H54 (cell line): ENCODE results near the gene AMOTL1.
"Not testable (repeated sequence)": the region's sequence is repeated elsewhere in the genome, so short reads cannot be mapped to it uniquely, and the experiment has no call there.

Source experiments
- DNase-seq: peaks from one replicate; pipeline ENCODE4 v3.0.0; 2011; ENCODE audit warnings: low spot score, mixed read lengths; ENCODE audit not compliant: insufficient read length
- FAIRE-seq: peaks from 3 replicates; lab custom pipeline; 2011; peaks lifted over from hg19 to GRCh38; lab: Jason Lieb, UNC
- POLR2A ChIP-seq: IDR thresholded peaks from 2 replicates; pipeline ENCODE4 v1.6.1; 2011; ENCODE audit warnings: low read depth, mild to moderate bottlenecking, low read length

The AMOTL1 gene

DNA sequence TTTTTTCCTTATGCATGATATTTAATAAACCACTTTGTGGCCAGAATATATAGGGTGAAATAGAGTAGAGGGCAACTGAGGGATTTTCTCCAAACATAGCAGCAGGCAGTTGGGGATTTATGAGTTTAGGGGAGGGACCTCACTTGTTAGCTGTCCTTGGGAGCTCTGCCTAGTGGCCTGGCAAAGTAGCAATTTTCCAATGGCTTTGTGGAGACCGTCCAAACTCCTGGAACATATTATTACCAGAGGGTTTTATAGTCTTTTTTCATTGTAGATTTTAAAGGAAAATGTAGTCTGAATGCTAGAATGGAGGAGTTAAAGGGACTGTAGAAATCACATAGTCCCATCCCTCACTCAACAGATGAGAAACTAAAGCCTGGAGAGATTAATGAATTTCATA is 32.3 kb downstream of the AMOTL1 start:
- FAIRE-seq (no peak), DNase-seq (no peak)

DNA sequence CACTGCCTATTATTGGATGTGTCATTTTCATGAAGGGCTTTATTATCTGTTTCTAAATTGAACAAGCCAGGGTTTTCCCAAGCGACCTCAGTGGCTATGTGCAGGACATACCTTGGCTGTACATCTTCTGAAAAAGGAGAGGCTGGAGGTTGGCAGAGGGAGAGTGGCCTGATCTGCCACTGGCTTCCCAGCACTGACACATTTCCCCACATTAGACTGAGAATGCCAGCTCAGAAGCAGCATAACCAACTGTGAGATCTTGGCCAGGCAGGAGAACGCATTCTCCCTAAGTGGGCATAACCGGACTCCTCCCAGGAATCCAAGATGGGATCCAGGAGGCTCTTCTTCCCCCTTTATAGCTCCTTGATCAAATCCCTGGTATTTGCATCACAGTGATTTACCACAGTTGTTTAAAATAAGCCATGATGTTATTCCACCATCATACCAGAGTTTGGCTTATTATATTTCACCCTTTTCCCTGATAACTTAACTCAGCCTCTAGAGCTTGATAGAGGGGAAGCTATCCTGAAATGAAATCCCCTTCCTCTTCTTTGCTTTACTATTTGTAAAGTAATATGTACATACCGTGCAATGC is 33.8 kb downstream of the AMOTL1 start:
- FAIRE-seq: no peak
- DNase-seq: no peak
- no peak for TF ChIP-seq POLR2A

More for the DNA sequence above, 32.3 kb downstream of the AMOTL1 start:
- no peak for TF ChIP-seq POLR2A

DNA sequence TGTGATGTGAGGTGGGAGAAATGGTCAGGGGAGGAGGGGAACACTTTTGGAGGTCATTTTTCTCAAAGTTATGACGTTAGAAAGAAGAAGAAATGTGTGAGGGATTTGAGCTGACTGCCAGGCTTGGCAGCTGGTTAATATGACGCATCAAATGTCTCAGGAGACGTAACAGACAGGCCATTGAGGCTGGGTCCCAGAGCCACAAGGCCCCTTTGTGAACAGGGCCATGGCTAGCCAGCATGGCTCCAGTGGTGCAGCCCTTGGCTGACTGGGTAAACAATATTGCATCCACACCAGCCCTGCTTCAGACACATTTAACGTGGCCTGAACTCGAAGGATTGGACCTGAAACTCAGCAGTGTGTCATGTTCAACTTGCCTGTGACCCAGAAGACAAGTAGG is 34.3 kb downstream of the AMOTL1 start:
- FAIRE-seq: no peak
- no peak for TF ChIP-seq POLR2A

DNA sequence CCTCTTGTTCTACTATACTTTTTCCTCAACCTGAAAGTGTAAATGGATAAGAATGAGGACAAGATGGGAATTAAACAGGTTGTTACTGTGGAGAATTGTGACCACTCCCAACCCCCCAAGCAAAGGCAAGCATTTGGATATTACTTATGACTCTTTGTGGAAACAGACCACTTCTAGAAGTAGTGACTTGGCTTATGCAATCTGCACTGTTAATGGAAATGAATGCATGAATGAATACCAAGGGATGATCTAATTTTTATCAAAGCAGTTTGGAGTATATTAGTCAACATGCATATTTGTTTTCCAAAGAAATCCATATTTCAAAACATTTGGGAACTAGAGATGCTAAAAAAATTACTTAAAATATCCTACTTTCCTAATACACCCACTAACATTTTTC is 35.3 kb downstream of the AMOTL1 start:
- FAIRE-seq (no peak), DNase-seq (no peak)
- TF ChIP-seq POLR2A: no peak

More for the DNA sequence above, 34.3 kb downstream of the AMOTL1 start:
- no peak for DNase-seq

GRCh38 chr11:94804874-94805273 is 36.7 kb downstream of the AMOTL1 start:
- no peak for DNase-seq
- no peak for FAIRE-seq
- TF ChIP-seq POLR2A: no peak

- DNase-seq (no peak), FAIRE-seq (no peak)
- TF ChIP-seq POLR2A: no peak
Measured at GRCh38 chr11:94806014-94806413, 37.9 kb downstream of the AMOTL1 start.

DNA sequence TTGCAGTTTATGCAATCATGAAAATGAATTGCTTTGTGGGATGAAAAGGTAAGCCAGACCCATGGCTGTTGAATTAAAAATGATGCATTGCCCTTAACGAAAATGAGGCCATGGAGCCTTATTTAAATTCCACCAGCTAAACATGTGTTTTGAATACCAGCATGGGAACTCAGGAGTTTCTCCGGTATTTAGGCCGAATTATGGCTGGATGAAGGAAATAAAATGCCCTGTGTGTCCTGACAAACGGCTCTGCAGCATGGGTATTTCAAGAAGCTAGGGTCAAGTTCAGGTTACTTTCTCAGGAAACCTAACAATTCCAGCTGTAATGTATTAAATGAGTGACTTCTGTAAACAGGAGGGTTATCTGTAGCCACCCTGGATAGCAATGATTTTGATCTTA is 38.3 kb downstream of the AMOTL1 start:
- DNase-seq: no peak
- TF ChIP-seq POLR2A: no peak
- no peak for FAIRE-seq

DNA sequence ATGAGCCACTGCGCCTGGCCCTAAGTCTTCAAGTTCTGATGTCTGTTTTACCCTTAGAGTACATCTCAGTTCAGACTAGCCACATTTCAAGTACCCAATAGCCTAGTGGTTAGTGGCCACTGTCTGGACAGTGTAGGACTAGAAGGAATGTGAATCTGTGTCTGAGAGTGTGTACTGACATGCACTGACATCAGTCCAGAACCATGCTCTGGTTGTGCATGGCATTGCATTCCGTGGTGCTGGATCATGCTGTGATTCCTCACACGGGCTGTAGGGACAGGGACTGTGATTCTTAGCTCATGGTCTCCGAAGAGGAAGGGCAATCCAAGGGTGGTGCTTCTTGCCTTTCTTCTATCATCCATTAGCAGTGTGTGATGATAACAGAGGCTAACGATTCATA is 41.1 kb downstream of the AMOTL1 start:
- FAIRE-seq (no peak), DNase-seq (no peak)
- no peak for TF ChIP-seq POLR2A

- DNase-seq, FAIRE-seq: not testable (repeated sequence)
Measured at GRCh38 chr11:94812724-94813720, 44.9 kb downstream of the AMOTL1 start.

DNA sequence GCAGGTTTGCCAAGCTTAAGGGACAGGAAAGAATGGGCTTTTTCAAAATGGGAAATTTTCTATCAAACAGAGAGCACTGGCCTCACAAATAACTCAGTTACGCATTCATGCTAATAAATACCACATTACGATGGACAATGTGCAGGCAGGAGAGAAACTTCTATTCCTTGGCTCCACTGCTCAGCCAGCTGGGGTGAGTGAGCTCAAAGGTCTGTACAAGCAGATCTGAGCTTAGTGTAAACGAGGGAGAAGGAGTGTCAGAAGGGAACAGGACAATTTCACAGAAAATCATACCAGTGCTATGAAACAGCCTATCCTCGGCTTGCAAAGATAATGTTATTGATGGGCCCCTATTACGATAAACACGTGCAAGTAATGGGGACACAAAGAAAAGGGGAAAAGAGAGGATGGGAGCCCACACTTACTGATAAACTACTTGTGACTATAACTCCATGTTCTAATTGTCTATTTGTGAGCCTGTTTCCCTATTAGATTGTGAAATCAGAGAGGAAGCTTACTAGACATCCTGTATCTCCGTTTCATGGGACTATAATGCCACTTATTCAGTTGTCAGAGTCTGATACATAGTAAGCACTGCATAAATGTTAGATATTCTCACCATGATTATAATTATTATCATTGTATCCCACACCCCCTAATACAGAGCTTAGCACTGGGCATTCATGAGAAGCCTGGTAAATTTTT is 46.3 kb downstream of the AMOTL1 start:
- FAIRE-seq (no peak), DNase-seq (no peak)
- no peak for TF ChIP-seq POLR2A

- no peak for DNase-seq
- no peak for TF ChIP-seq POLR2A
- FAIRE-seq: no peak
Measured at GRCh38 chr11:94815705-94816344, 47.7 kb downstream of the AMOTL1 start.

GRCh38 chr11:94820480-94820879 is 52.3 kb downstream of the AMOTL1 start:
- no peak for FAIRE-seq

GRCh38 chr11:94821439-94821838 is 53.3 kb downstream of the AMOTL1 start:
- no peak for TF ChIP-seq POLR2A
- FAIRE-seq: no peak
- no peak for DNase-seq

More at GRCh38 chr11:94820480-94820879, 52.3 kb downstream of the AMOTL1 start:
- TF ChIP-seq POLR2A: no peak
- DNase-seq: no peak
